Activated CD8-positive, alpha-beta T cell treated with anti-CD3 and anti-CD28 coated beads for 36 hours (primary cell): ENCODE measurements around the gene MYO1D. TPM values are rescaled to one million over a fixed set of nuclear protein-coding genes. Genes with fewer than 3 reads are reported as not detected.

Experiments used
- ATAC-seq: fragments of 200-7000 bp; cut with Tn5 transposase; one replicate; pipeline ENCODE4 v1.10.0; 2021; ENCODE audit warnings: mild to moderate bottlenecking, moderate library complexity
- CTCF ChIA-PET: fragments of 350-600 bp; sonication (Branson Sonifier 250); formaldehyde crosslinking; loops from one replicate; lab custom pipeline; 2021; ENCODE audit warnings: antibody characterized with exemption; lab: Charles Lee
- POLR2A ChIA-PET: fragments of 350-600 bp; sonication (Branson Sonifier 250); formaldehyde crosslinking; loops from one replicate; lab custom pipeline; 2021; ENCODE audit warnings: antibody characterized with exemption; lab: Charles Lee
- DNase-seq: peaks from one replicate; pipeline ENCODE4 v3.0.0-alpha.2; 2020
- H3K27ac Mint-ChIP-seq: one replicate; pipeline ENCODE4 v1.8.0; 2021; ENCODE audit warnings: mild to moderate bottlenecking, mixed read lengths
- H3K27me3 Mint-ChIP-seq: one replicate; pipeline ENCODE4 v1.8.0; 2021; ENCODE audit warnings: mixed read lengths
- H3K36me3 Mint-ChIP-seq: one replicate; pipeline ENCODE4 v1.8.0; 2021; ENCODE audit warnings: low read depth, mixed read lengths
- H3K4me1 Mint-ChIP-seq: one replicate; pipeline ENCODE4 v1.8.0; 2021; ENCODE audit warnings: low read depth, mixed read lengths
- H3K4me3 Mint-ChIP-seq: one replicate; pipeline ENCODE4 v1.8.0; 2021; ENCODE audit warnings: mild to moderate bottlenecking, moderate library complexity, mixed read lengths
- H3K9me3 Mint-ChIP-seq: one replicate; pipeline ENCODE4 v1.8.0; 2021; ENCODE audit warnings: mixed read lengths
- intact Hi-C: fragments of 100-400 bp; cut with micrococcal nuclease; formaldehyde crosslinking; loops from one replicate; pipeline ENCODE4 v1.10.0; 2022
- total RNA-seq, 2 experiments: library from RNA; stranded (reverse); gene quantifications; one replicate each; pipeline ENCODE4 v1.2.3, GENCODE V29; 2021
- TF ChIP-seq, protein P1 (sequence below): fragments of 200-600 bp; IDR thresholded peaks from one replicate; pipeline ENCODE4 v1.8.0; 2022; ENCODE audit warnings: antibody characterized with exemption, mild to moderate bottlenecking

Gene MYO1D
- total RNA-seq, 2 experiments from 2014 or later = 8.3 to 9.2 TPM

DNA sequence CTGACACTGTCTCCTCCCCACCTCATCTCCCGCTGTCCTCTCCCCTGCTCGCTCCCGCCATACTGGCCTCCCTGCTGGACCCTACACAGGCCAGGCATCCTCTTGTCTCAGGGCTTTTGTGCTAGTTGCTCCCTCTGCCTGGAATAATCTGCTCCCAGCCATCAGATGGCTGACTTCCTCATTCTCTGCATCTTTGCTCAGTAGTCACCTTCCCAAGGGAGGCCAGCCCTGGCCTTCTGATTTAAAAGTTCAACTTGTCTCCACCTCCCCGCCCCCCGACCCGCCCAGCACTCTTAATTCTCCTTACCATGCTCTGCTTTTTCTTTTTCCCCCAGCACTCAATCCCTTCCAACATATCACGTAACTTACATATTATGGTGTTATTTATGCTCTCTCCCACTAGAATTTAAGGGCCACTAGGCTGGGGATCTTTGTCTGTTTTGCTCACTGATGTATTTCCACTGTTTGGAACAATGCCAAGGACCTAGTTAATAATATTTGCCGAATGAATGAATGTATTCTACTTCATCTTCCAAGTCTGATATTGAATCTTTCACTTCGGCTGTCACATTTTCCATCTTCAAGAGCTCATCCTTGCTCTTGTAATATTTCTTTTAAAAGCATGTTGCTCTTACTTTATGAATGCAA is 211.9 kb downstream of the MYO1D start:
- H3K9me3 Mint-ChIP-seq = no peaks in the 10 kb centered on the region
- no peak for ATAC-seq
- no peaks in the 10 kb centered on the region for H3K27me3 Mint-ChIP-seq
- POLR2A ChIA-PET = no interaction called here
- TF ChIP-seq, protein P1, sequence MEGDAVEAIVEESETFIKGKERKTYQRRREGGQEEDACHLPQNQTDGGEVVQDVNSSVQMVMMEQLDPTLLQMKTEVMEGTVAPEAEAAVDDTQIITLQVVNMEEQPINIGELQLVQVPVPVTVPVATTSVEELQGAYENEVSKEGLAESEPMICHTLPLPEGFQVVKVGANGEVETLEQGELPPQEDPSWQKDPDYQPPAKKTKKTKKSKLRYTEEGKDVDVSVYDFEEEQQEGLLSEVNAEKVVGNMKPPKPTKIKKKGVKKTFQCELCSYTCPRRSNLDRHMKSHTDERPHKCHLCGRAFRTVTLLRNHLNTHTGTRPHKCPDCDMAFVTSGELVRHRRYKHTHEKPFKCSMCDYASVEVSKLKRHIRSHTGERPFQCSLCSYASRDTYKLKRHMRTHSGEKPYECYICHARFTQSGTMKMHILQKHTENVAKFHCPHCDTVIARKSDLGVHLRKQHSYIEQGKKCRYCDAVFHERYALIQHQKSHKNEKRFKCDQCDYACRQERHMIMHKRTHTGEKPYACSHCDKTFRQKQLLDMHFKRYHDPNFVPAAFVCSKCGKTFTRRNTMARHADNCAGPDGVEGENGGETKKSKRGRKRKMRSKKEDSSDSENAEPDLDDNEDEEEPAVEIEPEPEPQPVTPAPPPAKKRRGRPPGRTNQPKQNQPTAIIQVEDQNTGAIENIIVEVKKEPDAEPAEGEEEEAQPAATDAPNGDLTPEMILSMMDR = no peak
- no peak overlapping the region for H3K27ac Mint-ChIP-seq
- intact Hi-C loops = no loop called here
- CTCF ChIA-PET = no interaction called here
- no peaks in the 10 kb centered on the region for H3K36me3 Mint-ChIP-seq
- no peaks in the 10 kb centered on the region for H3K4me1 Mint-ChIP-seq
- no peak overlapping the region for H3K4me3 Mint-ChIP-seq
- no peak for DNase-seq

DNA sequence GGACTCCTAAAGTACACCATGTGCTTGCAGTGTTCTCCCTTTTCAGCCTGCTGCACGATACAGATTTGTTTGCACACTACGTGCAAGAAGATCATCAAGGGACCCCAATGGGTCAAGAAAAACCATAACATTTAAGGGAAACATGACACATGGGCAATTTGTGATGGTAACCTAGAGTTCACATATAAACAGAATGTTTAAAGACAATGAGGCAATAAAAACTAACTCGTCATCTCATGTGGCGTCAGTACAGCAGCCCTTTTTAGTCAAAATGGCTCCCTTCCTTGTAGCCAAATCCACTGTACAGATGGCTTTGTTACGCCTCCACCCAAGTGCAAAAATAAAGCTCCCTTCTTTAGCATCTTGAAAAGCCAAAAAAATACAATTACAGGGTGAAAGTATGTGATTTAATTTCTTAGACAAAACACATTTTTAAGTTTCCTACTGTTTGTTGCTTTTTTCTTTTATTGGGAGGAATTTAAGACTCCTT is 216.4 kb downstream of the MYO1D start:
- H3K9me3 Mint-ChIP-seq = no peaks in the 10 kb centered on the region
- no peak overlapping the region for H3K4me3 Mint-ChIP-seq
- ChIA-PET CTCF (interaction anchor here (0.8 to 2.0 kb wide), 2 partner anchors 198 to 217 kb away, joined by 3 to 5 read pairs; partner anchors contain the start of gene MYO1D), POLR2A (interaction anchor here (0.7 kb wide), 1 partner anchor 119 kb away, joined by 4 read pairs; no protein-coding TSS in a partner anchor)
- no peaks in the 10 kb centered on the region for H3K4me1 Mint-ChIP-seq
- no peak overlapping the region for H3K27ac Mint-ChIP-seq
- no peaks in the 10 kb centered on the region for H3K27me3 Mint-ChIP-seq
- TF ChIP-seq, protein P1 = no peak
- intact Hi-C loops = no loop called here
- DNase-seq (no peak), ATAC-seq (no peak)
- H3K36me3 Mint-ChIP-seq = no peaks in the 10 kb centered on the region

DNA sequence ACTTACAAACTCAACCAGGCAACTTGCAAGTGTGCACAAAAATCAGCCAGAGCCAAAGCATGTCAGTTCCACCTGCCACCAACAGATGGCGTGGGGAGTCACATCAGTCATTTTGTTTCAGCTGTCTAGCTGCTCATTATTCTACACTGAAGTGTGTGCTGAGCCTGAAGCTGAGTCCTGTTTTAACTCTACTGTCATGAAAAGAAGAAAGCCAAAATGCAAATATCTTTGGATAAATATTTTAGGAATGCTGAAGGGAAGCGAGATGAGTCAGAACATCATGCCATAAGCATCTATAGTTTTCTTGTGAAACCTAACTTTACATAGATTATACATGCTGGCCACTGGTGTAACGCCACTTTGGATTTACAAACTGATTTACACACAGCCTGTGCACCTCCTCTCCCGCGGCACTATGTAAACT is 217.5 kb downstream of the MYO1D start:
- Mint-ChIP-seq H3K36me3 (no peaks in the 10 kb centered on the region), H3K27me3 (no peaks in the 10 kb centered on the region), H3K9me3 (no peaks in the 10 kb centered on the region), H3K4me3 (no peak overlapping the region), H3K27ac (no peak overlapping the region), H3K4me1 (no peaks in the 10 kb centered on the region)
- intact Hi-C loops = no loop called here
- ChIA-PET CTCF (interaction anchor here (0.6 to 3.9 kb wide), 41 partner anchors 10 to 276 kb away, joined by 3 to 32 read pairs (median 4); partner anchors contain the start of genes MYO1D and PSMD11), POLR2A (no interaction called here)
- DNase-seq (peak; percentile 83), ATAC-seq (peak; percentile 78)
- TF ChIP-seq, protein P1 = peak; percentile 95

DNA sequence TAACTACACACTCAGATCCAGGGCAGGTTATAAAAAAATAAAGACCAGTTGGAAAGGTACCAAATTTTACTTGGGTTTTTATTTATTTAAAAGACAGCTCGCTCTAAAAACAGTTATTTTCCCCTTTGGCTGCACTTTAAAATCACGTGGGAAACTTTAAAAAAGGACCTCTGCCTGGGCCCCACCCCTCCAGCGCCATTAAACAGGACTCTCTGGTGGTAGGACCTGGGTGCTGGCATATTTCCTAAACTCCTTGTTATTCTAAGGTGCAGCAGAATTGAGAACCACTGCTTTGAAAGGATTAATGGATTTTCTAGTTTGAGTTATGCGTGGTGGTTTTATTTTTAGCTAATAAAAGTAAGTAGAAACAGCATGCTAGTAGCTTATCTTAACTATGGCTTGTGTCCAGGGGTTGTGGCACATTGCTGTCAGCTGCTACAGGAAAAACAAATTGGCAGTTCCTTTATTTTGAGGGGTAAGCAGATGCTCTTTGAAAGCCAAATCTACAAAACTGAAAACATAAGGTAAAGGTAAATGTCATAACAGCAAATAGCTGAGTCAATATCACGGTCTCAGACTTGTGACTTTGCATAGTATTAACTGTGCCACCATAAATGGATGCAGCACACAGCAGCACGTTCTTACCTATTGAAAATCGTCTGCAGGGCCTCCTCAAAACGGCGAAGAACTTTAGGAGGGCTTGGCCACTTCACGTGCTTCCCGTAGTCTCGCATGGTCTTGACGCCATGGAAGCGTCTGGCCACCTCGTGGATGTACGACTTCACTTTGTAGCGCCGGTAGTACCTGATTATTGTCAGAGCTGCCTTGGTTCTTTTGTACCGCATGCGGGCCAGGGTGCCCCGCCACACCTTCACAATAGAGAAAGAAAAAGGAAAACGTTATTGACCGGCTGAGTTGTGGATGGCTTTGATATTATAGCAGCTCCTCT is 218.2 kb downstream of the MYO1D start:
- intact Hi-C loops = no loop called here
- H3K4me1 Mint-ChIP-seq = no peaks in the 10 kb centered on the region
- no peaks in the 10 kb centered on the region for H3K27me3 Mint-ChIP-seq
- no peak overlapping the region for H3K4me3 Mint-ChIP-seq
- no peak overlapping the region for H3K27ac Mint-ChIP-seq
- H3K9me3 Mint-ChIP-seq = no peaks in the 10 kb centered on the region
- ATAC-seq = no peak
- CTCF ChIA-PET = interaction anchor here (0.6 to 3.9 kb wide), 42 partner anchors 9 to 277 kb away, joined by 3 to 32 read pairs (median 4); partner anchors contain the start of genes CDK5R1, MYO1D and PSMD11
- H3K36me3 Mint-ChIP-seq = no peaks in the 10 kb centered on the region
- TF ChIP-seq, protein P1 = no peak
- POLR2A ChIA-PET = no interaction called here
- no peak for DNase-seq
